Natural killer cell (primary cell): Measurements from ENCODE around the gene GRB10. TPM values are rescaled to one million over a fixed set of nuclear protein-coding genes. Genes with fewer than 3 reads are reported as not detected.

Source experiments
- ATAC-seq, 3 donors: fragments of 150-1000 bp in 2 of 3; fragments of 200-7000 bp in 1 of 3; cut with Tn5 transposase; 1 replicate in 1 of 3; 2 replicates in 2 of 3; pipeline ENCODE4 v1.10.0; 2021; ENCODE audit warnings: mild to moderate bottlenecking in 2 of 3, moderate library complexity in 2 of 3
- DNase-seq, 2 donors: peaks; one replicate each; pipeline versions ENCODE4 v3.0.0 to v3.0.0-alpha.2; 2013 to 2021; ENCODE audit warnings: mixed read lengths in 1 of 2
- H3K27ac ChIP-seq: one replicate; pipeline ENCODE4 v1.5.1; 2013; ENCODE audit warnings: mild to moderate bottlenecking, low read length
- H3K27me3 ChIP-seq: one replicate; pipeline ENCODE4 v1.6.1; 2013; ENCODE audit warnings: low read length; ENCODE audit not compliant: control insufficient read depth, insufficient read depth
- H3K36me3 ChIP-seq: one replicate; pipeline ENCODE4 v1.6.1; 2013; ENCODE audit warnings: low read length; ENCODE audit not compliant: control insufficient read depth, insufficient read depth
- H3K4me1 ChIP-seq: one replicate; pipeline ENCODE4 v1.6.1; 2013; ENCODE audit warnings: low read length; ENCODE audit not compliant: control insufficient read depth, insufficient read depth
- H3K4me3 ChIP-seq: one replicate; pipeline ENCODE4 v1.5.1; 2013; ENCODE audit warnings: low read length
- H3K9me3 ChIP-seq: one replicate; pipeline ENCODE4 v1.6.1; 2013; ENCODE audit warnings: low read length; ENCODE audit not compliant: control insufficient read depth, insufficient read depth
- H3K27ac Mint-ChIP-seq, 2 donors: one replicate each; pipeline ENCODE4 v1.8.0; 2022; ENCODE audit warnings: mild to moderate bottlenecking in 2 of 2, mixed read lengths in 2 of 2, moderate library complexity in 1 of 2
- H3K27me3 Mint-ChIP-seq, 2 donors: one replicate each; pipeline ENCODE4 v1.8.0; 2022; ENCODE audit warnings: low read depth in 2 of 2, mixed read lengths in 2 of 2
- H3K36me3 Mint-ChIP-seq: one replicate; pipeline ENCODE4 v1.8.0; 2022; ENCODE audit warnings: mixed read lengths
- H3K4me1 Mint-ChIP-seq, 2 donors: one replicate each; pipeline ENCODE4 v1.8.0; 2022; ENCODE audit warnings: mixed read lengths in 2 of 2
- H3K4me3 Mint-ChIP-seq: one replicate; pipeline ENCODE4 v1.8.0; 2022; ENCODE audit warnings: mild to moderate bottlenecking, moderate library complexity, mixed read lengths
- H3K9me3 Mint-ChIP-seq, 2 donors: one replicate each; pipeline ENCODE4 v1.8.0; 2022; ENCODE audit warnings: mixed read lengths in 2 of 2
- WGBS: methylation state at CpG from one replicate; pipeline ENCODE4 v1.1.7; 2013; ENCODE audit warnings: missing lambda C conversion rate; ENCODE audit not compliant: insufficient coverage; 5-methylcytosine and 5-hydroxymethylcytosine counted together
- intact Hi-C: fragments of 100-400 bp; cut with micrococcal nuclease; formaldehyde crosslinking; loops from one replicate; pipeline ENCODE4 v1.14.2; 2022
- total RNA-seq, 4 donors: library from RNA; stranded (reverse); fragments of 120-200 nt in 1 of 4; gene quantifications; one replicate each; pipeline versions ENCODE4 v1.2.3 to v1.2.4, GENCODE V29; 2013 to 2022
- TF ChIP-seq, protein P1 (sequence below): fragments of 200-600 bp; IDR thresholded peaks from one replicate; pipeline ENCODE4 v1.8.0; 2022; ENCODE audit warnings: antibody characterized with exemption

GRB10 gene
- total RNA-seq, 3 donors from 2014 or later (not counting 1 experiment from before 2014, with no cell fraction given) = 0.16 to 24.4 (median 1.4) TPM

DNA sequence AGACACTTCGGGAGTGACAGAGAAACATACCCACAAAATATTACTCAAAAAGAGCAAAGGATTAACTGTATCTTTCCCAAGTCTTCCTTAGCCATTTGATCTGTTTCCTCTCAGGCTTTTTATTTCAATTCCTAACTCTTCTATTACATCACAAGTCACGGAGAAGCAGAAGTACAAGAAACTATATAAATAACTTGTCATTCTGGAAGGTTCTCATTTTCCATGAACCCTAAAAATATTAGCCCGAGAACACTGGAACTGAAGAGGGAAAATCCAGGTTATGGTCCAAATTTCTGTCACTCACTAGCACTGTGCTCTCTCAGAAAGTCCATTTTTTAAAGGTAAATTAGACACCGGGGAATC, 98.0 kb downstream of the GRB10 start:
- no peak overlapping the region for H3K27ac ChIP-seq
- H3K4me1 ChIP-seq = no peaks in the 10 kb centered on the region
- H3K9me3 Mint-ChIP-seq = no peaks in the 10 kb centered on the region
- no peaks in the 10 kb centered on the region for H3K36me3 Mint-ChIP-seq
- H3K4me3 Mint-ChIP-seq = no peak overlapping the region
- H3K27me3 Mint-ChIP-seq = peaks cover 20 to 59% of the 10 kb centered on the region in 2 donors
- no peaks in the 10 kb centered on the region for H3K9me3 ChIP-seq
- DNase-seq (no peak), ATAC-seq (no peak)
- no peaks in the 10 kb centered on the region for H3K27me3 ChIP-seq
- 80% methylated on average over 3 of the region's 4 CpGs for WGBS
- no peak overlapping the region for H3K27ac Mint-ChIP-seq
- intact Hi-C loops = no loop called here
- H3K36me3 ChIP-seq = no peaks in the 10 kb centered on the region
- no peaks in the 10 kb centered on the region for H3K4me1 Mint-ChIP-seq
- TF ChIP-seq, protein P1, sequence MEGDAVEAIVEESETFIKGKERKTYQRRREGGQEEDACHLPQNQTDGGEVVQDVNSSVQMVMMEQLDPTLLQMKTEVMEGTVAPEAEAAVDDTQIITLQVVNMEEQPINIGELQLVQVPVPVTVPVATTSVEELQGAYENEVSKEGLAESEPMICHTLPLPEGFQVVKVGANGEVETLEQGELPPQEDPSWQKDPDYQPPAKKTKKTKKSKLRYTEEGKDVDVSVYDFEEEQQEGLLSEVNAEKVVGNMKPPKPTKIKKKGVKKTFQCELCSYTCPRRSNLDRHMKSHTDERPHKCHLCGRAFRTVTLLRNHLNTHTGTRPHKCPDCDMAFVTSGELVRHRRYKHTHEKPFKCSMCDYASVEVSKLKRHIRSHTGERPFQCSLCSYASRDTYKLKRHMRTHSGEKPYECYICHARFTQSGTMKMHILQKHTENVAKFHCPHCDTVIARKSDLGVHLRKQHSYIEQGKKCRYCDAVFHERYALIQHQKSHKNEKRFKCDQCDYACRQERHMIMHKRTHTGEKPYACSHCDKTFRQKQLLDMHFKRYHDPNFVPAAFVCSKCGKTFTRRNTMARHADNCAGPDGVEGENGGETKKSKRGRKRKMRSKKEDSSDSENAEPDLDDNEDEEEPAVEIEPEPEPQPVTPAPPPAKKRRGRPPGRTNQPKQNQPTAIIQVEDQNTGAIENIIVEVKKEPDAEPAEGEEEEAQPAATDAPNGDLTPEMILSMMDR = no peak
- H3K4me3 ChIP-seq = no peak overlapping the region

DNA sequence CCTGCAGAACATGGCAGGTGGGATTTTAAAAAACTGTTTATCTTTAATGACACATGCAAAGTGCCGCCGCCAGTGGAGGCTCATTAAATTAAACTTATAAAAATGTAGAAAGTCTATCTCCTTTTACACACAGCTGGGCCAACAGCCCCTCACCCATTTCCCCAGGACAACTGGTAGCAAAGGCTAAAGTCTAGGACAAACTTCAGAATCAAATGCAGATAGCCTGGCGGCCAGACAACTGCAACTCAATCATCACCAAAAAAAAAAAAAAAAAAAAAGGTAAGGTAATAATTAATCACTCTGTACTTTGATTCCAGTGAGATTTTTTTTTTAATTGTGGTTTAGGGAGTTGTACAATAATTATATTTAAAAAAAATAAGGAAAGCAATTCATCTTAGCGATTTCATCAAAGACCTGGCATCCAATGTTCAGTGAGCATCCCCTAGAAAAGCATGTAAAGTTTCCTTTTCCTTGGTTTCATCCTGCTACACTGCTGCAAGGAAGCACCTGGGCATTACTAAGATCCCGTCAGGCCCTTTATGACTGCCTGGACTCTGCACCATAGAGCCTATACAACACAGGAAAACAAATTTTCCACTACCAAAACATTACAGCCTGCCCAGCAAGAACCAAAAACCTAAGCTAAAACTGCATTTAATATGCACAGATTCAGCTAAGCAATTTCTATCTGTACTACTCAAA, 98.5 kb downstream of the GRB10 start:
- no peaks in the 10 kb centered on the region for H3K4me1 Mint-ChIP-seq
- WGBS = 84% methylated on average over 2 of the region's 5 CpGs

DNA sequence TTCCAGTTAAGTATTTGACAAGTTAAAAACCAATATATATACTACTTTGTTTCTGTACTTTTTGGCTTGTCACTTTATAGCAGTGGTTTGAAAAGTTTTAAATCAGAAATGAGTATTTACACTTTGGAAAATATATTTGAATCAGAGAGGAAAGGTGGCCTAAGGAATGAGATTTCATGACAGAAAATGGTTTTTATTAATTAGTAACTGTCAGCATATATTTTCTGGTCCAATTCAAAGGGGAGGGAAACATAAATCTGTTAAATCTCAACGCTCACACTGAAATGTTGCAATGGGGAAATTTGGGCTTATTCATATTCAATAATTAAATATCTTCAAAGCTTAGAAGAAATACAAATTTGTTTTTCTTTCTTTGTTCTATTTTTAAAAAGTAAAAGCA, 100.1 kb downstream of the GRB10 start:
- Histone ChIP-seq H3K4me3 (no peak overlapping the region), H3K36me3 (no peaks in the 10 kb centered on the region), H3K27me3 (no peaks in the 10 kb centered on the region), H3K9me3 (no peaks in the 10 kb centered on the region), H3K4me1 (no peaks in the 10 kb centered on the region), H3K27ac (no peak overlapping the region)
- Mint-ChIP-seq H3K9me3 (no peaks in the 10 kb centered on the region), H3K4me1 (no peaks in the 10 kb centered on the region), H3K27me3 (peaks cover 13 to 55% of the 10 kb centered on the region in 2 donors), H3K36me3 (no peaks in the 10 kb centered on the region), H3K4me3 (no peak overlapping the region), H3K27ac (no peak overlapping the region)
- TF ChIP-seq, protein P1 = no peak
- no CpG with 5 or more reads among the region's 1 CpG for WGBS
- DNase-seq = no peak
- intact Hi-C loops = no loop called here
- ATAC-seq = no peak

More for the DNA sequence above, 98.5 kb downstream of the GRB10 start:
- intact Hi-C loops = no loop called here
- H3K9me3 Mint-ChIP-seq = no peaks in the 10 kb centered on the region
- TF ChIP-seq, protein P1 = no peak
- ATAC-seq (no peak), DNase-seq (no peak)
- H3K36me3 ChIP-seq = no peaks in the 10 kb centered on the region
- H3K4me1 ChIP-seq = no peaks in the 10 kb centered on the region
- H3K9me3 ChIP-seq = no peaks in the 10 kb centered on the region
- H3K4me3 ChIP-seq = no peak overlapping the region
- no peak overlapping the region for H3K27ac Mint-ChIP-seq
- H3K27ac ChIP-seq = no peak overlapping the region
- peaks cover 20 to 59% of the 10 kb centered on the region in 2 donors for H3K27me3 Mint-ChIP-seq
- no peaks in the 10 kb centered on the region for H3K36me3 Mint-ChIP-seq
- no peaks in the 10 kb centered on the region for H3K27me3 ChIP-seq
- no peak overlapping the region for H3K4me3 Mint-ChIP-seq

DNA sequence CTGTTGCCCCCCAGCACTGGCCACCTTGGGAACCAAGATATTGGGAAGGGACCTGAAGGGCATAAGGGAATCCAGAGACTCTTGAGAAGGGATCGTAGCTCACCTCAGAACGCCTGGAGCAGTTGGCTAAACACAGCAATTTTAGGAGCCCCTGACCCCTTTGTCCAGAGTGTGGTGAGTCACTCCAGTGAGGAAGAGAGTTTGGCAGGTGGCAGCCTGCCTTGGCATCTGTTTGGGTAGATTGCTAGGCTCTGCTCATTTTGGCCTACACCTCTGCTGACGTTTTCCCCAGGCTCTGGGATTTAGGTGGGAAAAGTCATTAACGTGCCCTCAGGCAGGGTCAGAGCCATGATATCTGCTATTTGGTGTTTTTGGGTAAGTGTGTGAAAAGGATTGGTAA, 100.6 kb downstream of the GRB10 start:
- intact Hi-C loops = no loop called here
- no peaks in the 10 kb centered on the region for H3K4me1 Mint-ChIP-seq
- H3K36me3 Mint-ChIP-seq = no peaks in the 10 kb centered on the region
- H3K4me3 Mint-ChIP-seq = no peak overlapping the region
- H3K36me3 ChIP-seq = no peaks in the 10 kb centered on the region
- DNase-seq = no peak
- H3K4me1 ChIP-seq = no peaks in the 10 kb centered on the region
- H3K9me3 ChIP-seq = no peaks in the 10 kb centered on the region
- H3K9me3 Mint-ChIP-seq = no peaks in the 10 kb centered on the region
- peaks cover 10 to 52% of the 10 kb centered on the region in 2 donors for H3K27me3 Mint-ChIP-seq
- H3K27ac Mint-ChIP-seq = no peak overlapping the region
- no peak for ATAC-seq
- no peak overlapping the region for H3K4me3 ChIP-seq
- H3K27me3 ChIP-seq = no peaks in the 10 kb centered on the region
- WGBS = 43% methylated on average over 4 of the region's 4 CpGs
- no peak overlapping the region for H3K27ac ChIP-seq
- TF ChIP-seq, protein P1 = no peak
